ENCODE measurements around the gene CDH4.

Gene CDH4

DNA sequence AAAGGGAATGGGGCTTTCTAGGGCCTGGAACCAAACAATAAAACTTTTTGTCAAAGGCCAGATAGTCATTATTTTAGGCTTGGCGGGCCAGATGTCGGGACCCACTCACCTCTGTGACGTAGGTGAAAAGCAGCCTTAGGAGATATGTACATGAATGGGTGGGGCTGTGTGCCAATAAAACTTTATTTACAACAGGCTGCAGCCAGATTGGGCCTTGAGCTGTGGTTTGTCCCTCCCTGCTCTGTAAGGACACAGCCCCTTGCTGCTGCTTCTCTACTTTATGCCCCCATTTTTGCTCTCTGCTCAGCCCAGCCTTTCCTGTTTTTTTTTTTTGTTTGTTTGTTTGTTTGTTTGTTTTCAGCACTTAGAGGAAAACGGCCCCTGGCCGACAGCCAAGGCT, 32.7 kb downstream of the CDH4 start:
- DNase-seq (ENCODE audit: low spot score): no peak

DNA sequence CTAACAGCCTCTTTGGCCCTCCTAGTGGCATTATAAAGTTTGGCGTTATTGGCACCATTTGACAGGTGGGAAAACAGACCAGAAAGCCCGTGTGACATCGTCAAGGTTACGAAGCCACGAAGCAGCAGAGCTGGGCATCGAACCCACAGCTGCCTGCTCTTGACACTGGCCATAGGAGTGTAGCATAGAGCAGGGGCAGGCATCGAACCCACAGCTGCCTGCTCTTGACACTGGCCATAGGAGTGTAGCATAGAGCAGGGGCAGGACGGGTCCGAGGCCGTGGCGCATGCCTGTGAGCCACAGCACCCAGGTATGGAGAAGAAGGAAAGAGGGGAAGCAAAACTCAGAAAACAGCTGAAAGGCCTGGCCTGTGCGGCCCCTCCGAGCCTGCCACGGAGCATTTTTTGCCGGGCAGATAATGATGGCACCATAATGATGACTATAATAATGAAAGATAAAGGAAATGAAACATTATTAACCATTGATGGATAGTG, 33.1 kb downstream of the CDH4 start:
- no peak for DNase-seq (ENCODE audit: low spot score)

DNA sequence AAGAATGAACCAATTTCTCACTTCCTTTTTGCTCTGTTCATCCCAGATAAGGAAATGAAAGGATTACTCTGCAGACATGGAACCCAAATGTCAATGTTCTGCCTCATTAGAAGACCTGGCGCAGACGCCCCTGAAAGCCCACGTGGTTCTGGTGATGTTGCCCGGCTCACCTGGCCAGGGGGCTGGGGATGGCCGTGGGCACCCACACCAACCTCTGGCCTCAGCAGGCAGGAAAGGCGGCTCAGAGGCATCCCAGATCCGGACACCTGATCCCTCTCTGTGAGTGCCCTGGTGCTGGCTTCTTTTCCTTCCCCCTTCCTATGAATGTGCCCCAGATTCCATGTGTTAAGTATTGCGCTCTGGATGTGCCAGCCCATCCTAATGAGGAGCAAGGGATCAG, 33.6 kb downstream of the CDH4 start:
- DNase-seq (ENCODE audit: low spot score): no peak

DNA sequence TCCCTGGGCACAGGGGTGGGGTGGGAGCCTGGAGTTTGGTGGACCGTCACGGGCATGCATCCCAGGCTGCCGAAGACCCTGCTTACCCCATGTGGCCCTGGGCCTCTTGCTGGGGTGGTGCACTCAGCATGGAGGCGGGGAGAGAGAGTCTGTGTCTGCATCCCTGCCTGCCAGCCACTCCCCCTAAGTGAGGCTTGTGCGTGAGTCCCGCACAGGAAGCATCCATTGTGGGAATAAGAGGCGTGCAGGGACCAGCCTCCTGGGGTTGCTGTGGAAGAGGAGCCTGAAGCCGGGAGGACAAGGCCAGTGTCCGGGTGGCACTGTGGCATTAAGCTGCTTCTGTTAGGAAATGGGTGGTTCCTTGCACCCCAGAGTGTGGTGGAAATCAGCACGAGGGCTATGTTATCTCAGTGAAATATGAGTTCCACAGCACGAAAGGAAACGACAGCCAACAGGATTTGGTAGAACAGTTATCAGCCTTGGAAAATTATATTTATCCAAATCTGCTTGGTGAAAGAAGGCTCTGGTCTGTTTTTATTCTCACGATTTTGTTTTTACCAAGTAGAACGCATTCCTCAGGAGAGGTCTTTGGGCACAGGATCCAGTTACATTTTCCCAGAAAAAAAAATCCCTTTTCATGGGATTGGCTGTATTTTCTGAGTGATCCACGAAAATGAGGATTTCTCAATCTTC, 35.7 kb downstream of the CDH4 start:
- no peak for DNase-seq (ENCODE audit: low spot score)

DNA sequence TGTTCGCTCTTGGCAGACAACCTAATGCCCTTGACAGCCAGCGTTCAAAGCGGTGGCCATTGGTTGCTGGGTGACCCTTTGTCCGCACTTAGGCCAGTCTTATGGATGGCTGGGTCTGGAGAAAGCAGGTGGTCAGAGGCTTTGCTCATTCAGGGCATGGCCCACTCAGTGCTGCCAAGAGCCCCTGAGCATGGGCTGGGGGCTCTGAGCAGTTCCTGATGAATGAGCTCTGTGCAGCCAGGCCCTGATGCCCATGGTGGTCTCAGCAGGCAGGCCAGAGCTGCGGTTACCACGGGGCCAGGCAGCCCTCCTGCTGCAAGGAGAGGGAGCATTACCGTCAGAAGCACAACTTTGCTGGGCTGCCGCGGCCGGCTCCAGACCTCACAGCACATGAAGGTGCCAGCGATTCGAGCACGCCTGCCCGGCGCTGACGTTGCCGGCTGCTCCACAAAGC, 36.3 kb downstream of the CDH4 start:
- DNase-seq (ENCODE audit: low spot score): no peak

DNA sequence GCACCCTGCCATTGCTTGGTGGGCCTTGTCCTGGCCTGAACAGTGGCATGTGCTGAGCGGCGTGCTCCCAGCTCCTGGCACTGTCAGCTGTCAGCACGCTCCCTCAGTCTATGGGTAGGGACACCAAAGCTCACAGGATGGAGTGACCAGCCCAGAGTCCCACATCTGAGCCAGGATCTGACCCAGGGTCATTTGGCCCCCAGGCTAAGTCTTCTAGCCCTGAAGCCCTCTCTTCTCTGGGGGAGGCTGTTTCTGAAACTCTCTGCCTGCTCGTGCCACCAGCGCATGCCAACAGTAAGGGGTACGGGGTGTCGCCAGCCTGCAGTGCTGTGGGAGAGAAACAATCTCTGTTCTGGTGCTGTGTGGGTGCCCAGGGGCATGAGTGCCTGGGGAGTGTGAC, 37.1 kb downstream of the CDH4 start:
- DNase-seq (ENCODE audit: low spot score): no peak

DNA sequence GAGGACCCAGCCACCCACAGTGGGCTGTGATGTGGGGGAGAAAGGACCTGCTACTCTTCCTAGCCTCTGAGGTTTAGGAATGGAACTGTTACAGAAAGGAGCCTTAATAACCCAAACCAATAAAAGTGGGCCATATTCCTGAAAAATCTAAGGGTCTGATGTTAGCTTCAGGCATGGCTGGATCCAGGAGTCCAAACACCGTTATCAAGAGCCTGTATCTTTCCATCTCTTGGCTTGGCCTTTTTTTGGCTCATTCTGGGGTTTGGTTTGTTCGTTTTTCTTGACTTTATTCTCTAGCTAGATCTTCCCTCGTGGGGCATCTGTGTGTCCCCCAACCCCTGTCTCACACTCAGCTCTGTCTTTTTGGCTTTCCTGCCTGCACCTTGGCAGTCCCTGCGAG, 38.7 kb downstream of the CDH4 start:
- no peak for DNase-seq (ENCODE audit: low spot score)

DNA sequence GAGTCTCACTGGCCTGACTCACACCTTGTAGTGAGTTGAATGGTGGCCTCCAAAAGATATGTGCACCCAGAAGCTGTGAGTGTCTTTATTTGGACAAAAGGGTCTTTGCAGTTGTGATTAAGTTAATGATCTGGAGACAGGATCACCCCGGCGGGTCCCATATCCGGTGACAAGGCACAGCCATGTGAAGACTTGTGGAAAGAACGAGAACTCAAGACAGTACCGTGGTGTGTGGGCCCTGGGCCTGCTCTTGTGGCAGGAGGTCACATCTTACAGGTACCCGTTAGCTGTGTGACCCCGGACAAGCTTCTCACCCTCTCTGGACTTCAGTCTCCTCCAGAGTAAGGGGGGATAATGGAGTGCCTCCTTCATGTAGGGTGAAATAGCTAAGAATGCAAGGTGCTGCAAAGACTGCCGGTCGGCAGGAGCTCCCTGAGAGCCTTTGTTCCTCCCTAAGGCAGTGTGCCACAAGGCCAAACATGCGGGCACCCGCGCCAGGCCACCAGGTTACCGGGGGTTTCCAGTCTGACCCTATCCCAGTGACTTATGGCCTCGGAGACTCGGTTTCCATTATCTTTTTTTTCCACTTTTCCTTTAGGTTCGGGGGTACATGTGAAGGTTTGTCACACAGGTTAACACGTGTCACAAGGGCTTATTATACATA, 39.2 kb downstream of the CDH4 start:
- DNase-seq (ENCODE audit: low spot score): no peak

DNA sequence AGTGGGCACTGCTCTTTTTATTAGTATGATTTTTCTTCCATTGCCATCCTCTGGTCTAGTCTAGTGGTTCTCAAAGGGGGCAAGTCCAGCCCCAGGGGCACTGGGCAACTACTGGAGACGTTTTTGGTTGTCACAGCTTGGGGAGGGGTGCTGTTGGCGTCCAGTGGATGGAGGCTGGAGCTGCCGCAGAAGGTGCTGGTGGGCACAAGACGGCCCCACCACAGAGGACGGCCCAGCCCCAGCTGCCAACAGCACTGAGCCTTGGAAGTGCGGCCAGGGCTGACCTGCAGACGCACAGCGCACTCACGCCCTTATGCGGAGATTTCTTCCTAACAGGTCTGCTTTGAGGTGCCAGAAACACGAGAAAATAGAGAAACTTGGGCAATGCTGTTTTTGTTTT, 40.3 kb downstream of the CDH4 start:
- DNase-seq (ENCODE audit: low spot score): no peak

DNA sequence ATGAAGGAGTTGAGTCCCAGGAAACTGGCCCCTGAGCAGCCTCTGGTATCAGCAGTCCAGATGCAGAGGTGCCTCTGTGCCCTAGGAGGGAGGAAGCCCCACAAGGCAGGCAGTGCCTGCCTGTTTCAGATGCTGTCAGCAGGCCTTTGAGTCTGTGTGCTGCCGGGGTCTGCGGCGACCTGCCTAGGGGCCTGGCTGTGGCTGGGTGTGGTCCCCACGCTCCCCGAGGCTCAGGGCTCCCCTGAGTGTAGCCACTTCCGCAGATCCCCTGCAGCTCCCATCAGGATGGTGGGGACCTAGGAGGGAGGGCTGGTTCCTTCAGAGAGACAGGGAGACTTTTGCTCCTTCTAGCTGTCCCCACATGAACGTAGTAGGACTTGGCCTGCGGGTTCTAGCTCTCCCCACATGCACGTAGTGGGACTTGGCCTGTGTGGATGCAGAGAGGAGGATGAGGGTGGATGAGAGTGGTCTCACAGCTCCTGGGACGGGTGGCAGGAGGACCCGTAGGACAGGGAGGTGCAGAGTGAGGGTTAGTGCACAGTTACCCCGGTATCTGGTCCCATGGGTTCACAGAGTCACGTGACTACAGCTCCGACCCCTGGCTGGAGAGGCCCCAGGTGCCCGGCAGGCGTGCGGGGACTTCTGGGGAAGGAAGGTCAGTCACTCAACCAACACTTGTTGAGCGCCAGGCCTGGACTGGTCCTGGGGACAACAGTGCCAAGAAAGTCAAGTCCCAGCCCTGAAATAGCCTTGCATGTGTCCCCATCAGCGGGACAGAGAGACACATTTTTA, 41.0 kb downstream of the CDH4 start:
- no peak for DNase-seq (ENCODE audit: low spot score)

DNA sequence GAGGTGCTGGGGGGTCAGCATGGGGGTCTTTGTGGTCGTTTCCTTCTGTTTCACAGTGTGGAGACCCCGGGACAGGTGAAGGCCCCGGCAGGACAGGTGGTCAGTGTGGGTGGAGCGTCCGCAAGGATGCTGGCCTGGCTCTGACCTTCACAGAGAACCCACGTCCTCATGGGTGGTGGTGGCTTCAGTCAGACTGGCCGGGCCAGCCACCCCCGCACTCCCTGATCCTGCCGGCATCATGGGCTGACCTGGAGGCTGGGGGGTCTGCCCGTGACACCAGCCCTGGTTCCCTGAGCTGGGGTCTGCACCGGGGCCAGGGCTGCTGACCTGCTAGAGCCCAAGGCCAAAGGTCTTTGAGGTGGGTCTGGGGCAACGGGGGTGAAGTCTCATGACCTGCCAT, 41.9 kb downstream of the CDH4 start:
- no peak for DNase-seq (ENCODE audit: low spot score)

DNA sequence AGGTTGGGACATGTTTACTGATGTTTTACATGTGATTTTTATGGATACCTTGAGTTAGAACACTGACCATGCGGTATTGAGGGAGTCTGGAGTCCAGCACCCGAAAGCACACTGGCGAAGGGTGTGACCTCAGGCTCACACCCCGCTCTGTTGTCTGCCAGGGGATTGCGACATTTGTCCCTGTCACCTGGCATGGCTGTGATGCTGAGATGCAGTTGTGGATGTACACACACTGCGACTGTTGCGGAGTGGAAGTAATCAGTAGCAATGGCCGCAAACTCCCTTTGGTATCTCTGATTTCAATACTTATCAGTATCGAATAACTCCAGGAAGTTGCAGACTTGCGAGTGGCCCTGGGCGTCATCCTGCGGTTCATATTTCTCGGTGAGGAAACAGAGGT, 43.2 kb downstream of the CDH4 start:
- no peak for DNase-seq (ENCODE audit: low spot score)

DNA sequence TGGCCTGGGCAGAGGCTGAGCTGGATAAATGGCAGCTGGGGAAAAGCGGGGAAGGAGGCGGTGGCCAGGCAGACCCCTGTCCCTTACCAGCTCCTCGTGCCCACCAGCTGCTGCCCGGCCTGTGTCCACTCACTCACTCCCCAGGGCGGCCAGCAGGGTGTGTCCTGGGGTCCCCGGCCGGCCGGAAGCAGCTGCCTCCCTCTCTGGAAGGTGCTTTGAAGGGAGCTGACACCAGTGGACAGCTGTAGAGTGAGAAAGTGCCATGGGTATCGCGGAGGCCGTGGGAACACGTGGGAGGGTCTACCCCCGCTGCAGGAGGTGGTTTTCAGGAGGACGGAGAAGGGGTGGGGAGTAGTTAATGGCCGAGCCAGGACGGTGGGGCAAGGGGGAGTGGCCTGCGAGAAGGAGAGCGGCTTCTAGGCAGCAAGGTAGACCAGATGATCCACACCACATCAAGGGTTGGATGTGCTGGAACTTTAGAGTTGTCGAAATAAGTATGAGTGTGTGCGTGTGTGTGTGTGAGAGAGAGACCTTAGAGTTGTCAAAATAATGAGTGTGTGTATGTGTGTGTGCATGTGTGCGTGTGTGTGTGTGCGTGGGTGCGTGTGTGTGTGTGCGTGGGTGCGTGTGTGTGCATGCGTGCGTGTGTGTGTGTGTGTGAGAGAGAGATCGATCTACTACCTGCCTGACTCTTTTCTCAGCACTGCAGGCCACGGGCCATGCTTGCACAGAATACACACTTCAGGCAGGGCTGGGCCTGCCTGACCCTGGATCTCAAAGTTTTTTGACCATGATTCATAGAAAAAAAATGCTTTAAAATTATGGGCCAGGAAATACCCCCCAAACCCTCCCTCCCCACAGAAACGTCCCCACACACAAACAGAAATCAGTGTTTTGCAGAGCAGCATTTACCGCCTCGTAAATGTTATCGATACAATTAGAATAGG, 43.9 kb downstream of the CDH4 start:
- no peak for DNase-seq (ENCODE audit: low spot score)

DNA sequence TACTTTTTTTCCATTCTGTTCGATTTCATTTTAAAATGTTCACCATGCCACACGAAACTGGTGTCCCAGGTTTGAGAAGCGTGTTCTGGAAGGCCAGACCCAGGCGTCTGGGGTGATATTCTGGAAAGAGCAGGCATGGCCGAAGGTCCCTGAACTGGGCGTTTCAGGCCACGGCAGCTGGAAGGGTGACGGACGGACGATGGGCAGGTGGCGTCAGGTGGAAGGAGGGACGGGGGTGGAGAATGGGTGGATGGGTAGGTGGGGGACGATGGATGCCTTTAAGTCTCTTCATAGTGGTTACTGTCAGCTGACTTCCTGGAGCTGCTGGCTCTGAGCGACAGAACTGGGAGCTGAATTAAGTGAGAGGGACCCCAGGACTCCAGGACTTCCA, 44.6 kb downstream of the CDH4 start:
- DNase-seq (ENCODE audit: low spot score): no peak

DNA sequence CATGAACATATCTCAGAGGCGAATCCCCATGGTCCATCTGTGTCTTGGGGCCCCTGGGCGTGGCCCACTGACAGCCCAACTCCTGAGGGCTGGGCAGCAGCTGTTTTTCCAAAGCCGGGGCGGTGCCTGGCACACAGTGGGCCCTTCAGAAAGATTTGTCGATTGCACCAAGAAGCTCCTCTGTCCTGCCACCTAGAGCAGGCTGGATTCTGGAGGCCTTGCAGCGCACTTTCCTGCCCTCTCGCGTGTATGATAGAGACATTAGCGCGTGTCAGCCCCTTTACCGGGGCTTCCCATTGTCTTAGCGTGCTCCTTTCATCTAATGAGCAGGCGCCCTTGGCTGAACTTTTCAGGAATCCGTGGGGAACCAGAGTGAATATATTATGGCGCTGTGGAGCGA, 45.4 kb downstream of the CDH4 start:
- DNase-seq (ENCODE audit: low spot score): no peak

DNA sequence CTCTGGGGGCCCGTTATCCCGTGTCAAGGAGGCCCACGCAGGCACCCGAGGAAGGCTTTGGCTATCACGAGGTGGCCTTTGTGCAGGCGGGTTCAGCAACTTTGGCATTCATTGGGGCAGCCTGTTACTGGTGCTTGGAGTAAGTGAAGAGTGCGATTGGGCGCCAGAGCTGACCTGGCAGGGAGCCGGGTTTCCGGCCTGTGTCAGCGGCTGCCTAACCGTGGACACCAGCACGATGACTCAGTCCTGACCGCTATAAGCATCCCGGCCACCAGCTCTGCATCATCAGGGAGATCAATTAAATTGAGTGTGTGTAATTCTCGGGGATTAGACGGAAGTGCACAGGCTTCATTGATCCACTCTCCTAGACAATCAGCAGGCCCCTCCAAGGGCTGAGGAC, 45.9 kb downstream of the CDH4 start:
- no peak for DNase-seq (ENCODE audit: low spot score)

DNA sequence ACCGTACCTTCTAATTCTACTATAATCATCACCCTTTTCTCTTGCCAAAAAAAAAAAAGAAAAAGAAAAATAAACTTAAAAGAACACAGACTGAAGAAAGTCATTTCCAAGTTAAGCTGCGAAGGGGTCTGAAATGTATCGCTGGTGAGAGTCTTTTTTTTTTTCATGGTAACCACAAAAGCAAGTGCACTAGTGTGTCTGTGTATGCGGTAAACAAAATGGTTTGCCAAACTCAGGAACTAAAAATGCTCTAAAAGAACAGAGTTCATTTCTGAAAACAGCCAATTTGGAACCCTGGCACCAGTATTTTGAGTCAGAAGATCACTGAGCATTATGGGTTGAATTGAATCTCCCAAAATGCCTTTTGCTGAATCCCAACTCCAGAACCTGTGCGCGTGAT, 46.6 kb downstream of the CDH4 start:
- DNase-seq (ENCODE audit: low spot score): no peak

DNA sequence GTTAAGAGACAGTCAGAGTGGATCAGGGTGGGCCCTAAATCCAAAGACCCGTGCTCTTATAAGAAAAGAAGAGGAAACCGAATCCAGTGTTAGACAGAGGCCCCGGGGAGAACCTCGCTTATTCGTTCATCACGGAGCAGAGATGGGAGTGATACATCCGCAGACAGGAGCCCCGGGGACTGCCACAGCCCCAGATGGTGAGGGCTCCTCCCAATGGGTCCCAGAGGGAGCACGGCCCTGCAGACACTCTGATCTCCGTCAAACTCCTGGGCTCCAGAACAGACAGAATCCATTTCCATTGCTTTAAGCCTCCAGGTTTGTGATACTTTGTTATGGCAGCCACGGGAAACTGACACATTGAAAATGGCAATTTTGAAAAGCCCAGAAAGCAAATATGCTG, 47.0 kb downstream of the CDH4 start:
- DNase-seq (ENCODE audit: low spot score): no peak

DNA sequence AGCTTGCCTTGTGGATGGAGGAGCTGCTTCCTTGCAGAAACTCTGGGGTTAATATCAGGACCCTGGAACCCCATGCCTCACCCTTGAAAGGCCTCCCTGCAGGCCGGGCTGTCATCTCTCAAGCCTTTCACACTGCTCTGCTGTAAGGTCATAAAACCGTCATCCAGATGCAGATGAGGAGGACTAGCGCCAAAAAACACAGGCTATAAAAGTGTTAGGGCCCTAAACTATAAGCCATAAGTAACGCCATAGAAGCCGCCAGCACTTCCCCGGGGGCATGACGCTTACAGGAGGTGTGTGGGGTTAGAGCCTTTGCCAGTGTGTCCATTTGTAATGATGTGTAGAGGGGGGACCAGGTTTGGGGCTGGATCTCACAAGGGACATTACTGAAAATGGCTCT, 47.6 kb downstream of the CDH4 start:
- no peak for DNase-seq (ENCODE audit: low spot score)

DNA sequence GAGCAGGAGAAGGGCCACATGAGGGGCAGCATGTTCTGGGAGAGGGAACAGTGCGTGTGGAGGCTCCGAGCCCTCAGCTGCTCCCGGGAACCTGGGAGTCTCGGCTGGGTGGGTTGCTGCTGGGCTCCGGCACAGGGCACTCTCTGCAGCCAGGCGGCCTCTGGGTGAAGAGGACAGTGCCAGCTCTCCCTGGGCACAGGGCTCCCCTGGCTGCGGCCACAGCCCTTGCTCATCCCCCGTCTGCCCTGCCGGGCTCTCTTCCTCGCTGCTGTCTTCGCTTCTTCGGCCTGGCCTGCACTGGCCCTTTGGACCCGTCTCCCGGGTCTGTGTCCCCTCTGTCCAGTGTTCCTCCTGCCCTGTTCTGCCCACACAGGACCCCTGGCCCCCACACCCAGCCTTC, 48.2 kb downstream of the CDH4 start:
- DNase-seq (ENCODE audit: low spot score): no peak

DNA sequence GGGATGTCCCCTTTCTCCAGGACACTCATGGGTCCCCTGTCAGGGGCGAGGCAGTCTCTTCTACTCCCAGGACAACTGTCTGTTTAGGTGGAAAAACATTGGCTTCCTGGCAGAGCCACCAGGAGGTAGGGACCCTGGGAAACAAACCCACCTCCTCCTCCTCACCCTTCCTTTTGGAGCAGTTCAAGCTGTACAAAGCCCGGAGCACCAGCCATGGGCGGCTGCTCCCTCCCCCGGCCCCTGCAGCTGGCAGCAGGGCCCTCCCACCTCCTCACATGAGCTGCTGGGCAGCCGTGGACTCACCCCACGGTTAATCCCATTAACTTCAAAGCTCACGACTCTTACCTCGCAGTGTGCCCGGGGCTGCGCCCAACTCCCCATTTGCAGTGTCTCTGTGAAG, 48.6 kb downstream of the CDH4 start:
- no peak for DNase-seq (ENCODE audit: low spot score)
